ENCODE results near the gene CRIP1.
A peak's percentile ranks its signal among the peaks of the same experiment; 100 is the strongest.

The CRIP1 gene

GRCh38 chr14:105536691-105537579, 50.2 kb downstream of the CRIP1 start:
- DNase-seq: no peak

GRCh38 chr14:105537580-105538474, 51.1 kb downstream of the CRIP1 start:
- DNase-seq: peak; percentile 66

Data from stimulated activated CD4-positive, alpha-beta T cell treated with anti-CD3 and anti-CD28 coated beads, Interleukin-4, amount 100 ng/mL, for 24 hours (primary cell).